IPS-NIHi11 (cell line): Measurements from ENCODE around the gene SH3YL1.

Source experiments
- DNase-seq: peaks from one replicate; pipeline ENCODE4 v3.0.0; 2012; ENCODE audit warnings: mixed read lengths, low spot score

The SH3YL1 gene

DNA sequence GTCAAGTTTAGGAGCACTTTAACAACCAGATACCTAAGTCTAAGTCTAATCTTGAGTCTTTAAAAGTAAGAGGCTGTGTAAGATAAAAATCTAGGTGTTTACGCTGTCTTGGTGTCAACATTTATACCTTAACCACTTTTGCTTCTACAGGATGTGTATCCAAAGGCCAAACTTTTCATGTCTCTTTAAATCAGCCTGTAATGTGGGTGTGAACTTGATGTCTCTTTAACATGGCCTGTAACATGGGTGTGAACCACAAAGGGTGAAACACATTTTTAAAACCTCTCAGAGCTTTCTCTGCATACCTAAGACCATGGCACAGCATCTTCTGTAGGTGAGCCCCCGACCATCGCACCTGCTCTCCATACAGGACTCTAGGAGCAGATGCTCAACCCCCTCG is 40.4 kb downstream of the SH3YL1 start:
- no peak for DNase-seq

DNA sequence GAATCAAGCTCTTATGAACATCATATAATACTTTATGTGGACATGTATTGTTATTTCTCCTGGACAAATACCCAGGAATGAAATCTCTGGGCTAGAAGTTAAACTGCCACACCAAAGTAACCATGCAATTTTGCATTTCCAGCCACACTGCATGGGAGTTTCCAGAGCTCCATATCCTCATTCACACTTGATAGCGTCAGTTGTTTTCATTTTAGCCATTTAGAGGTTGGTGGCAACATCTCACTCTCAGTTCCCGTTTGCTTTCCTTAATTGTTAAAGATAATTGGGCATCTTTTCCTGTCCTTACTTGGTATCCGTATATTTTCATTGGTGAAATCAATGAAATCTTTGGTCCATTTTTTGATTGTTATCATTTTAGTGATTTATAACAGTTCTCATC is 47.8 kb downstream of the SH3YL1 start:
- DNase-seq = no peak

DNA sequence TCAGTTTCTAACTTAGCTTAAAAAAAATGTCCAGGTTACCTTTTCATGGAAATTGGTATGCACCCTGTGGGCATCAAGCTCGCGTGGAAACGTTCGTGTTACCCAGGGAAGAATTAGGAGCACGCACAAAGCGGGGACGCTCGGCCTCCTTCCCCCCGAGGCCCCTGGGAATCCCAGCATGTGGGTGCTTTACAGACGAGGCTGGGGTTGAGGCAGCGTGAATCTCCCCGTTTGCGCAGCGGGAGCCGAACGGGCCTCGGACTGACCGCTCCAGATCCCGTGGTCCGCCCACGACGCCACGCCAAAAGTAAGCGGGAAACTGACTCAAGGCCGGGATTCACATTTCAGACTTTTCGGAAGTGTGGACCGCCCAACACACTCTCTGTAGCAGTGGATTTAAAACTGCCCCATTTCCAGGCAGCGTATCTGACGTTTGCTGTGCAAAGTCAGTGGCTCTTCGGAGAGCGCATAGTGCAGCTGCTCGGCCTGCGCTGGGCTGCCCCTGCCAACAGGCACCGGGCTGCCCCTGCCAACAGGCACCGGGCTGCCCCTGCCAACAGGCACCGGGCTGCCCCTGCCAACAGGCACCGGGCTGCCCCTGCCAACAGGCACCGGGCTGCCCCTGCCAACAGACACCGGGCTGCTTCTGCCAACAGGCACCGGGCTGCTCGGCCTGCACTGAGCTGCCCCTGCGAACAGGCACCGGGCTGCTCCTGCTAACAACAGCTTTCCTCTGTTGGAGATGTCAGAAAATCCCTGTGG is 49.7 kb downstream of the SH3YL1 start:
- DNase-seq = no peak

GRCh38 chr2:211486-212184 is 52.2 kb downstream of the SH3YL1 start:
- DNase-seq = no peak

- no peak for DNase-seq
These were observed 53.2 kb downstream of the SH3YL1 start for GRCh38 chr2:210660-211059.

DNA sequence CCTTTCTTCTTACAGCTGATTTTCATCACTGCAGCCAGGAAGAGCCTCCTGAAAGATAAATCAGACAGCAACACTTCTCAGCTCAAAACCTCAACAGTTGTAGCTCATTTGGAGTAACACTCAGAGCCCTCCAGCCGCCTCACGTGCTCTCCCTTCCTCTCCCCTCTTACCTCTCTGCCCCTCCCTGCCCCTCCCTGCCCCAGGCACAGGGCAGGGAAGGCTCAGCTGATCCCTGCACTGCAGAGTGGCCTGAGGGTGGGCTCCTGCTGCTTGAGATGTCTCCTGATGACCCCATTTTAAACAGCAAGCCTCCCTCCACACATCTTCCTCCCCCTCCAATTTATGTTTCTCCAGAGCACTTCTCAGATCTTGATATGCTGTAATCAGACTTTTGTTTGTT is 54.4 kb downstream of the SH3YL1 start:
- no peak for DNase-seq

GRCh38 chr2:208335-208734 is 55.5 kb downstream of the SH3YL1 start:
- no peak for DNase-seq

DNA sequence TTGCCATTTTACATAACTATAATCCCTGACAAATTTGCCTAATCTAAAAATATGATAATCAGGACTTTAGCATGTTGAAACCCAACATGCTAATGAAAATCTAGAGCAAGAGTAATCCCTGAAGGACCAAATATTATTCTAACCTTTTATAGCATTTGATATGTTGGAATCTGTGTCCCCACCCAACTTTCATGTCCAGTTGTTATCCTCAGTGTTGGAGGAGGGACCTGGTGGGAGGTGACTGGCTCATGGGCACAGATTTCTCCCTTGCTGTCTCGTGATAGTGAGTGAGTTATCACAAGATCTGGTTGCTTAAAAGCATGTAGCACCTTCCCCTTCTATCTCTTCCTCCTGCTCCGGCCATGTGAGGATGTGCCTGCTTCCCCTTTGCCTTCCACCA is 59.8 kb downstream of the SH3YL1 start:
- no peak for DNase-seq

- DNase-seq = no peak
These were observed 60.4 kb downstream of the SH3YL1 start for GRCh38 chr2:203401-203800.

DNA sequence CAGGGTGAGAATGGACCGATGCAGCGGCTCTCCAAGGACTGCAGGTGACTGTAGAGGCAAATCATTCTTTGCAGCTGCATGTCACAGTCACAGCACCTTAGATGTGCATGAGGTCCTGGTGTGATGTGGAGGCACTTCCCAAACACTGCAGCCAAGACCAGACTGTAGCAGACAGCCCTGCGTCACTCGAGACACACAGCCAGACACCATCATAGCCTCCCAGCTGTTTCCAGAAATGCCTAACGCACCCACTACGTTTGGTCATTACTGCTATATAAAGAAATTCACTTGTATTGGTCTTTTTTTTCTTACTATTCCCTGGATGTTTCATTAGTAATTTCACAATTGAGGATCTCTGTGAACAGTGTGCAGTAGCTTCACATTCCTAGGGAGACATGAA is 60.9 kb downstream of the SH3YL1 start:
- DNase-seq = no peak

GRCh38 chr2:201648-202433 is 62.0 kb downstream of the SH3YL1 start:
- DNase-seq = no peak

DNA sequence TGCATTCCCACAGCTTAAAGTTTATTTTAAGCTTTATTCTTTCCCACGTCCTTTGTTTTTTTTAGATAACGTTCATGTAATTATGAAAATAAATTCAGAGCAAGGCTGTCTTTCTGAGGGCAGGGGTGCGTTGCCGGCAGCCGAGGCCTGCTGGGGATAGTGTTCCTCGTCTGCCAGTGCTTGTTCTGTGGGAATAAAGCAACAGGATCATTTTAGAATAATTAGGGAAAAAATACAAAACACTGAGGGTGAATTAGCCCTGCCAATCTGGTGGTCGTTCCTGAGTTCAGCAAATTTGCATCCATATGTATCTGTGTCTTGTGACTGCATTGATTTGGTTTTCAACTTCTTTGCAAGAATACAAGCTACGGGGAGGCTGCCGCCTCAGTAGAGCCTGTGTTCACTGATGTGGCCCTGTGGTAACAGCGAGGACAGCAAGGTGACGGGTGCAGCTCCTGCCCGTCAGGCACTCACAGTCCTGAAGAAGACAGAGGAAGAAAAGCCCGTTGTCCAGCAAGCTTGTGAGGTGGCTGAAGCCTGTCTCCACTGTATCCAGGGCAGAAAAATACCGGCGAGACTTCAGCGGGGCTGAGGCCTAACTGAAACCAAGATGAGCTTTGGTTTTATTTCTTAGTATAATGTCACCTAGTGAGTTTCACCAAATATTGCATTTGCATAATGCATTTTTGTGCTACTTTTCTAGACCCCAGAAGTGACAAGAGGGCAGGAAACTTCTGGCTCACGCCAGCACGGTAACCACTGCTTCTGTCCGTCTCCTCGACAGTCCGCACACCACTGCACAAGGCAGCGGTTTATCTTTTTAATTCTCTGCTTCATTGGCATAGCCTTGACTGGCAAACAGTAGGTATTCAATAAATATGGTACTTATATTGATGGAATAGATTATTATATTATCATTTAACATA is 64.5 kb downstream of the SH3YL1 start:
- no peak for DNase-seq

DNA sequence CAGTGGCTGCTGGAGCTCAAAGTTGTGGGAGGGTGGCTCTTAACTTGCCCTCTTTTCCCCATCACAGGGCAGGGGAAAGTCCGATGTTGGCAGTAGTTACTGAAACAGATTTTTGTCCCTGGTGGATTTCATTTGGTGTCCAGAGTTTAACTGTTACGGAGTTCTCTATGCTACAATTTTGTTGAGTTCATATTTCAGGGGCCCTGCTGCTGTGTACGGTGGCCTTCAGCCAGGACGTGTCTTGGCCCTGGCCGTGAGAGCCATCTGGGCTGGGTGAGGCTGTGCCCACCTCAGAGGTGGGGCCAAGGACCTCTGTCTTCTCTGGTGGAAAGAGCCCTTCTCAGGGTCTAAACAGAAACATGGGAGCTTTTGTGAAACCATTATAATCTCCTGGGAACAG is 67.4 kb downstream of the SH3YL1 start:
- no peak for DNase-seq

DNA sequence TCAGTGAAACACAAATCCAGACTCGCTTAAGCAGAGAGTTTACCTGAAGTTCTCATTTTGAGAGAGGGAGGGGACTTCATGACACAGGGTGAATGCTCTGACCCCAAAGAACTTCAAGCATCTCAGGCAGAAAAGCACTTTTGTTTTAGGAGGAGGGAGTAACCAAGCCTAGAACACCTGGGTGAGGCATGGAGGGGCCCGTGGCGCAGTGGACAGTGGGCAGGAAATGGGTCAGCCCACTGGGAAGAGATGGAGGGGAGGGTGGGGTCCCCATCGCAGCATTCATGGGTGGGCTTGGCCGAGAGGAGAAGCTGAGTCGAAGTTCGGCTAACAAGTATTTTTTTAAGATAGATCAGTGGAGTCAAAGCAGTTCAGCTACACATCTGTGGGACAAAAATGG is 67.9 kb downstream of the SH3YL1 start:
- no peak for DNase-seq

GRCh38 chr2:193141-193671 is 70.6 kb downstream of the SH3YL1 start:
- DNase-seq = no peak

DNA sequence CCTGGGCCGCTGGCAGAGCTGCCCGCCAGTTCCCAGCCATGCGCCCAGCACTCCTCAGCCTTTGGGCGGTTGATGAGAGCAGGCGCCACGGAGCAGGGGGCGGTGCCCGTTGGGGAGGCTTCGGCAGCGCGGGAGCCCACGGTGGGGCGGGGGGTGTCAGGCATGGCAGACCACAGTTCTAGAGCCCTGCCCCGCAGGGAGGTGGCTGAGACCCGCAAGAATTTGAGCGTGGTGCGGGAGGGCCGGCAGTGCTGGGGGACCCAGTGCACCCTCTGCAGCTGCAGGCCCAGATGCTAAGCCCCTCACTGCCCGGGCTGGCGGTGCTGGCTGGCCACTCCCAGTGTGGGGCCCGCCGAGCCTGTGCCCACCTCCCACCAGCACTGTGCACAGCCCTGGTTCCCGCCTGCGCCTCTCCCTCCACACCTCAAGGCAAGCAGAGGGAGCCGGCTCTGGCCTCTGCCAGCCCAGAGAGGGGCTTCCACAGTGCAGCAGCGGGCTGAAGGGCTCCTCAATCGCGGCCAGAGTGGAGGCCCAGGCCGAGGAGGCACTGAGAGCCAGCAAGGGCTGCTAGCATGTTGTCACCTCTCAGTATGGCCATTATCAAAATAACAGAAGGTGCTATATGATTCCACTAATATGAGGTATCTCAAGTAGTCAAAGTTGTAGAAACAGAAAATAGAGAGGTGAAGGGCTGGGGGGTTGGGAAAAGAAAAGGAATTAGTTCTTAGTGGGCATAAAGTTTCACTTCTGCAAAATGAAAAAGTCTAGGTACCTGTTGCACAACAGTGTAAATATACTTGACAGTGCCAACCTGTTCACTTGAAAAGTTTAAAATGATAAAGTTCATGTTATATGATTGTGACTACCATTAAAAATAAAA is 72.3 kb downstream of the SH3YL1 start:
- no peak for DNase-seq

DNA sequence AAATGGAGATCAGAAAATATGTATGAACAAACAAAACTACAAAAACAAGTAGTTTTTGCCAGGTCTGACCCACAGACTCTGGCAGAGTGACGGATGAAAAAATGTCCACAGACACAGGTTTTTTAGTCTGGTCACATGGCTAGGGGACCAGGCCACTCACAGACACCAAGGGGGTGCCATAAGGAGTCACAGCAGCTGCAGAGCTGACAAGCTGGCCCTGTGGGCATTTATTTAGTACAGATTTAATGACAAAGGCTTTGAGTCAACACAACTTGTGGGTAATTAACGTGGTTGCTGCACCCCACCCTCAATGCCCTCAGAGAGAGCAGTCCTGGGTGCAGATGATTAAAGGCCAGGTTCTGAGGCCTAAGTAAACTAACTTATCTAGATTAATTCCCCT is 76.0 kb downstream of the SH3YL1 start:
- no peak for DNase-seq

- DNase-seq = no peak
These were observed 78.6 kb downstream of the SH3YL1 start for GRCh38 chr2:185221-185620.

DNA sequence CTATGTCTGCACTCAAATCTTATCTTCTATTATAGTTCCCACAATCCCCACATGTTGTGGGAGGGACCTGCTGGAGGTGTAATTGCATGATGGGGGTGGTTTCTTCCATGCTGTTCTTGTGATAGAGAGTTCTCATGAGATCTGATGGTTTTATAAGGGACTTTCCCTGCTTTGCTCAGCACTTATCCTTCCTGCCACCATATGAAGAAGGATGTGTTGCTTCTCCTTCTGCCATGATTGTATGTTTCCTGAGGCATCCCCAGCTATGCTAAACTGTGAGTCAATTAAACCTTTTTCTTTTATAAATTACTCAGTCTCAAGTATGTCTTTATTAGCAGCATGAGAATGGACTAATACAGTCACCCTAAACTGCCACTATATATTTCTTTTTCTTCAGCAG is 79.1 kb downstream of the SH3YL1 start:
- no peak for DNase-seq

- DNase-seq = no peak
These were observed 81.2 kb downstream of the SH3YL1 start for GRCh38 chr2:182509-183122.
